ENCODE results near the gene TRMT10B. TPM values are rescaled to one million over a fixed set of nuclear protein-coding genes. Genes with fewer than 3 reads are reported as not detected.
A peak's percentile ranks its signal among the peaks of the same experiment; 100 is the strongest.

TRMT10B gene
- total and polyA plus RNA-seq, 2 of the 13 experiments (the other 11 are each of a cell fraction or from before 2014, with no cell fraction given): 3.1 to 3.9 TPM

DNA sequence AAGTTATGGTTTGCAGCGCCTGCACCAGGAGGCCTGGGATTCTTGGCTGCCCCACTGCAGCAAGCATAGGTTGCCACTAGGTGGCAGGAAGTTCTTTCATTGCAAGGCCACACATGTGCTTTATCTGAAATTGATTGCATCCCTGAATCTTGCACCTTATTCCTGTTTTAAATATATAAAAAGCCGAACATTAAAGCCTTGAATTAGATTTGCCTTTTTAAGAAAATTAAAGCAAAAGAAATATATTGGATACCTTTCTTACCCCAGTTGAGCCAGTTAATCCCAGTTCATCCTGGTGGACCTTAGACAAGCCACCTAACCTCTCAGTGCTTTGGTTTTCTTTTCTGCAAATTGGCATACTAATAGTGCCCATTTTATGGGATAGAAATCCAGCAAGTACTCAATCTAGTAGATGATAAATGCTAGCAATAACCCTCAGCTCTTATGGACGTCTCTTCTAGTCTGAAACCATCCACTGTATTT lies 6.3 kb upstream of the TRMT10B start (continued):
- TF ChIP-seq, protein P1, sequence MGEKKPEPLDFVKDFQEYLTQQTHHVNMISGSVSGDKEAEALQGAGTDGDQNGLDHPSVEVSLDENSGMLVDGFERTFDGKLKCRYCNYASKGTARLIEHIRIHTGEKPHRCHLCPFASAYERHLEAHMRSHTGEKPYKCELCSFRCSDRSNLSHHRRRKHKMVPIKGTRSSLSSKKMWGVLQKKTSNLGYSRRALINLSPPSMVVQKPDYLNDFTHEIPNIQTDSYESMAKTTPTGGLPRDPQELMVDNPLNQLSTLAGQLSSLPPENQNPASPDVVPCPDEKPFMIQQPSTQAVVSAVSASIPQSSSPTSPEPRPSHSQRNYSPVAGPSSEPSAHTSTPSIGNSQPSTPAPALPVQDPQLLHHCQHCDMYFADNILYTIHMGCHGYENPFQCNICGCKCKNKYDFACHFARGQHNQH (CRISPR knock-in tag; IDR thresholded peaks at IDR 0.05): no peak
- TF ChIP-seq ZNF749 (CRISPR knock-in tag; IDR thresholded peaks at IDR 0.05; ENCODE audit: borderline replicate concordance) (no peak), ZFX (CRISPR knock-in tag; IDR thresholded peaks at IDR 0.05; ENCODE audit: low read depth) (0 out of 2 replicates have a peak, but pooled peaks have one; percentile 26), SNRNP70 (IDR thresholded peaks at IDR 0.05; ENCODE audit: low read depth, low read length) (no peak), CEBPB (IDR thresholded peaks at IDR 0.05; ENCODE audit: borderline replicate concordance, low read depth, low read length) (no peak), STAG1 (CRISPR knock-in tag; IDR thresholded peaks at IDR 0.05) (peak; percentile 80), HNRNPL (IDR thresholded peaks at IDR 0.05; ENCODE audit: low read depth, low read length) (no peak), ATM (IDR thresholded peaks at IDR 0.05; ENCODE audit: borderline replicate concordance) (no peak), MXD4 (CRISPR knock-in tag; IDR thresholded peaks at IDR 0.05) (no peak), TCF7L2 (IDR thresholded peaks at IDR 0.05; ENCODE audit: low read depth, low read length) (no peak), MZF1 (CRISPR knock-in tag; IDR thresholded peaks at IDR 0.05; ENCODE audit: borderline replicate concordance) (no peak), KLF9 (CRISPR knock-in tag; IDR thresholded peaks at IDR 0.05; ENCODE audit: low read depth) (no peak), ELF3 (CRISPR knock-in tag; IDR thresholded peaks at IDR 0.05) (no peak), ZNF552 (CRISPR knock-in tag; IDR thresholded peaks at IDR 0.05; ENCODE audit: borderline replicate concordance) (no peak), SMC3 (IDR thresholded peaks at IDR 0.05; ENCODE audit: low read length) (peak; percentile 58; the same call in 1 of the 2 replicates), POLR2G (IDR thresholded peaks at IDR 0.05; ENCODE audit: low read depth, low read length) (no peak)
- TF ChIP-seq, protein P2, sequence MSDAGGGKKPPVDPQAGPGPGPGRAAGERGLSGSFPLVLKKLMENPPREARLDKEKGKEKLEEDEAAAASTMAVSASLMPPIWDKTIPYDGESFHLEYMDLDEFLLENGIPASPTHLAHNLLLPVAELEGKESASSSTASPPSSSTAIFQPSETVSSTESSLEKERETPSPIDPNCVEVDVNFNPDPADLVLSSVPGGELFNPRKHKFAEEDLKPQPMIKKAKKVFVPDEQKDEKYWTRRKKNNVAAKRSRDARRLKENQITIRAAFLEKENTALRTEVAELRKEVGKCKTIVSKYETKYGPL (CRISPR knock-in tag; IDR thresholded peaks at IDR 0.05): no peak
- TF ChIP-seq, protein P3, sequence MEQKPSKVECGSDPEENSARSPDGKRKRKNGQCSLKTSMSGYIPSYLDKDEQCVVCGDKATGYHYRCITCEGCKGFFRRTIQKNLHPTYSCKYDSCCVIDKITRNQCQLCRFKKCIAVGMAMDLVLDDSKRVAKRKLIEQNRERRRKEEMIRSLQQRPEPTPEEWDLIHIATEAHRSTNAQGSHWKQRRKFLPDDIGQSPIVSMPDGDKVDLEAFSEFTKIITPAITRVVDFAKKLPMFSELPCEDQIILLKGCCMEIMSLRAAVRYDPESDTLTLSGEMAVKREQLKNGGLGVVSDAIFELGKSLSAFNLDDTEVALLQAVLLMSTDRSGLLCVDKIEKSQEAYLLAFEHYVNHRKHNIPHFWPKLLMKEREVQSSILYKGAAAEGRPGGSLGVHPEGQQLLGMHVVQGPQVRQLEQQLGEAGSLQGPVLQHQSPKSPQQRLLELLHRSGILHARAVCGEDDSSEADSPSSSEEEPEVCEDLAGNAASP (CRISPR knock-in tag; IDR thresholded peaks at IDR 0.05; ENCODE audit: borderline replicate concordance): 0 out of 2 replicates have a peak, but pooled peaks have one; percentile 10
- TF ChIP-seq, protein P4, sequence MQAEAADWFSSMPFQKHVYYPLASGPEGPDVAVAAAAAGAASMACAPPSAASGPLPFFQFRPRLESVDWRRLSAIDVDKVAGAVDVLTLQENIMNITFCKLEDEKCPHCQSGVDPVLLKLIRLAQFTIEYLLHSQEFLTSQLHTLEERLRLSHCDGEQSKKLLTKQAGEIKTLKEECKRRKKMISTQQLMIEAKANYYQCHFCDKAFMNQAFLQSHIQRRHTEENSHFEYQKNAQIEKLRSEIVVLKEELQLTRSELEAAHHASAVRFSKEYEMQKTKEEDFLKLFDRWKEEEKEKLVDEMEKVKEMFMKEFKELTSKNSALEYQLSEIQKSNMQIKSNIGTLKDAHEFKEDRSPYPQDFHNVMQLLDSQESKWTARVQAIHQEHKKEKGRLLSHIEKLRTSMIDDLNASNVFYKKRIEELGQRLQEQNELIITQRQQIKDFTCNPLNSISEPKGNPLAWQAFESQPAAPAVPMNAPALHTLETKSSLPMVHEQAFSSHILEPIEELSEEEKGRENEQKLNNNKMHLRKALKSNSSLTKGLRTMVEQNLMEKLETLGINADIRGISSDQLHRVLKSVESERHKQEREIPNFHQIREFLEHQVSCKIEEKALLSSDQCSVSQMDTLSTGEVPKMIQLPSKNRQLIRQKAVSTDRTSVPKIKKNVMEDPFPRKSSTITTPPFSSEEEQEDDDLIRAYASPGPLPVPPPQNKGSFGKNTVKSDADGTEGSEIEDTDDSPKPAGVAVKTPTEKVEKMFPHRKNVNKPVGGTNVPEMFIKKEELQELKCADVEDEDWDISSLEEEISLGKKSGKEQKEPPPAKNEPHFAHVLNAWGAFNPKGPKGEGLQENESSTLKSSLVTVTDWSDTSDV (CRISPR knock-in tag; IDR thresholded peaks at IDR 0.05): no peak
- TF ChIP-seq, protein P5, sequence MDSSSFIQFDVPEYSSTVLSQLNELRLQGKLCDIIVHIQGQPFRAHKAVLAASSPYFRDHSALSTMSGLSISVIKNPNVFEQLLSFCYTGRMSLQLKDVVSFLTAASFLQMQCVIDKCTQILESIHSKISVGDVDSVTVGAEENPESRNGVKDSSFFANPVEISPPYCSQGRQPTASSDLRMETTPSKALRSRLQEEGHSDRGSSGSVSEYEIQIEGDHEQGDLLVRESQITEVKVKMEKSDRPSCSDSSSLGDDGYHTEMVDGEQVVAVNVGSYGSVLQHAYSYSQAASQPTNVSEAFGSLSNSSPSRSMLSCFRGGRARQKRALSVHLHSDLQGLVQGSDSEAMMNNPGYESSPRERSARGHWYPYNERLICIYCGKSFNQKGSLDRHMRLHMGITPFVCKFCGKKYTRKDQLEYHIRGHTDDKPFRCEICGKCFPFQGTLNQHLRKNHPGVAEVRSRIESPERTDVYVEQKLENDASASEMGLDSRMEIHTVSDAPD (CRISPR knock-in tag; IDR thresholded peaks at IDR 0.05): no peak
